GM23338 (cell line): ENCODE results near the gene PTGFR. TPM values are rescaled to one million over a fixed set of nuclear protein-coding genes. Genes with fewer than 3 reads are reported as not detected.

Experiments used
- ATAC-seq: fragments of 200-7000 bp; cut with Tn5 transposase; 3 replicates; pipeline ENCODE4 v1.9.1; 2020
- DNase-seq: peaks from one replicate; pipeline ENCODE4 v3.0.0-alpha.2; 2015; ENCODE audit warnings: low spot score
- H2AFZ ChIP-seq: fragments of 200-600 bp; sonication (generic); 2 replicates; pipeline ENCODE4 v1.8.0; 2016; ENCODE audit warnings: antibody characterized with exemption, mild to moderate bottlenecking, moderate library complexity
- H3F3A ChIP-seq: fragments of 200-600 bp; sonication (generic); replicated peaks from 2 replicates; pipeline ENCODE4 v1.8.0; 2017; ENCODE audit warnings: antibody characterized with exemption, mixed run types, low read depth
- H3K27ac ChIP-seq: fragments of 200-600 bp; sonication (generic); 2 replicates; pipeline ENCODE4 v1.6.1; 2016; ENCODE audit warnings: low read depth
- H3K27me3 ChIP-seq: fragments of 200-600 bp; sonication (generic); 2 replicates; pipeline ENCODE4 v1.8.0; 2016; ENCODE audit warnings: mild to moderate bottlenecking, mixed run types, moderate library complexity; ENCODE audit not compliant: insufficient read depth
- H3K36me3 ChIP-seq: fragments of 200-600 bp; sonication (generic); 2 replicates; pipeline ENCODE4 v1.8.0; 2016; ENCODE audit warnings: mild to moderate bottlenecking; ENCODE audit not compliant: insufficient read depth
- H3K4me1 ChIP-seq: fragments of 200-600 bp; sonication (generic); 2 replicates; pipeline ENCODE4 v1.8.0; 2016; ENCODE audit warnings: mild to moderate bottlenecking, moderate library complexity; ENCODE audit not compliant: insufficient read depth
- H3K4me2 ChIP-seq: fragments of 200-600 bp; sonication (generic); 2 replicates; pipeline ENCODE4 v1.7.1; 2017; ENCODE audit warnings: mixed run types
- H3K4me3 ChIP-seq: fragments of 200-600 bp; sonication (generic); 2 replicates; pipeline ENCODE4 v1.6.1; 2016; ENCODE audit warnings: mixed run types
- H3K79me2 ChIP-seq: fragments of 200-600 bp; sonication (generic); replicated peaks from 2 replicates; pipeline ENCODE4 v1.8.0; 2017; ENCODE audit warnings: mild to moderate bottlenecking; ENCODE audit not compliant: insufficient read depth
- H3K9me2 ChIP-seq: fragments of 200-600 bp; sonication (generic); 2 replicates; pipeline ENCODE4 v1.8.0; 2017; ENCODE audit not compliant: insufficient read depth
- H4K20me1 ChIP-seq: fragments of 200-600 bp; sonication (generic); replicated peaks from 2 replicates; pipeline ENCODE4 v1.8.0; 2017; ENCODE audit warnings: mild to moderate bottlenecking; ENCODE audit not compliant: insufficient read depth
- H3K27ac Mint-ChIP-seq: 2 replicates; pipeline ENCODE4 v1.8.0; 2020; ENCODE audit warnings: inconsistent platforms, mild to moderate bottlenecking, moderate library complexity, mixed read lengths
- H3K27me3 Mint-ChIP-seq: 3 replicates; pipeline ENCODE4 v1.8.0; 2022; ENCODE audit warnings: low read depth, mild to moderate bottlenecking, moderate library complexity, mixed read lengths, inconsistent platforms; ENCODE audit not compliant: insufficient read depth, poor library complexity
- H3K36me3 Mint-ChIP-seq: 3 replicates; pipeline ENCODE4 v1.8.0; 2021; ENCODE audit warnings: low read depth, mild to moderate bottlenecking, inconsistent platforms, moderate library complexity, mixed read lengths
- H3K4me1 Mint-ChIP-seq: 3 replicates; pipeline ENCODE4 v1.8.0; 2020; ENCODE audit warnings: mild to moderate bottlenecking, inconsistent platforms, mixed read lengths
- H3K4me3 Mint-ChIP-seq: 3 replicates; pipeline ENCODE4 v1.8.0; 2021; ENCODE audit warnings: moderate library complexity, mild to moderate bottlenecking, inconsistent platforms, mixed read lengths
- H3K9me3 Mint-ChIP-seq: 3 replicates; pipeline ENCODE4 v1.8.0; 2020; ENCODE audit warnings: moderate library complexity, mild to moderate bottlenecking, inconsistent platforms, mixed read lengths
- CREB1 ChIP-seq: fragments of 250-450 bp; sonication (Bioruptor Pico); IDR thresholded peaks from 2 replicates; pipeline ENCODE4 v1.5.0; 2020; ENCODE audit warnings: low read depth, mild to moderate bottlenecking, moderate library complexity
- CTCF ChIP-seq, 2 experiments: fragments of 200-600 bp in 1 of 2; sonication (generic) in 1 of 2; conservative IDR thresholded peaks; 2 replicates each; pipeline versions ENCODE4 v1.5.1 to v1.6.1; 2016 to 2017; ENCODE audit warnings: antibody characterized with exemption in 2 of 2, low read depth in 2 of 2, mild to moderate bottlenecking in 2 of 2, moderate library complexity in 1 of 2
- ETS1 ChIP-seq: IDR thresholded peaks from 2 replicates; pipeline ENCODE4 v1.6.1; 2016; ENCODE audit warnings: antibody characterized with exemption
- EZH2 ChIP-seq: fragments of 200-600 bp; sonication (generic); IDR thresholded peaks from one replicate; pipeline ENCODE4 v1.8.0; 2017; ENCODE audit warnings: antibody characterized with exemption, mild to moderate bottlenecking, low read depth; ENCODE audit not compliant: unreplicated experiment
- EZH2phosphoT487 ChIP-seq: fragments of 200-600 bp; sonication (generic); IDR thresholded peaks from one replicate; pipeline ENCODE4 v1.8.1; 2018; ENCODE audit warnings: antibody characterized with exemption; ENCODE audit not compliant: unreplicated experiment
- JUNB ChIP-seq: IDR thresholded peaks from one replicate; pipeline ENCODE4 v1.6.1; 2016; ENCODE audit warnings: antibody characterized with exemption; ENCODE audit not compliant: unreplicated experiment
- NANOG ChIP-seq: IDR thresholded peaks from 2 replicates; pipeline ENCODE4 v1.6.1; 2016; ENCODE audit warnings: antibody characterized with exemption, borderline replicate concordance
- POLR2AphosphoS5 ChIP-seq: IDR thresholded peaks from 2 replicates; pipeline ENCODE4 v1.6.1; 2016; ENCODE audit warnings: antibody characterized with exemption, low read depth
- STAT1 ChIP-seq: IDR thresholded peaks from one replicate; pipeline ENCODE4 v1.6.1; 2016; ENCODE audit warnings: antibody characterized with exemption; ENCODE audit not compliant: unreplicated experiment
- ZNF114 ChIP-seq: fragments of 250-450 bp; sonication (Bioruptor Pico); IDR thresholded peaks from 2 replicates; pipeline ENCODE4 v1.5.0; 2020; ENCODE audit warnings: mild to moderate bottlenecking, moderate library complexity
- ZNF331 ChIP-seq: fragments of 250-450 bp; sonication (Bioruptor Pico); IDR thresholded peaks from 2 replicates; pipeline ENCODE4 v1.5.0; 2020; ENCODE audit warnings: low read depth, mild to moderate bottlenecking, moderate library complexity
- ZNF462 ChIP-seq: fragments of 250-450 bp; sonication (Bioruptor Pico); IDR thresholded peaks from 2 replicates; pipeline ENCODE4 v1.5.0; 2020; ENCODE audit warnings: mild to moderate bottlenecking, moderate library complexity
- polyA plus RNA-seq: library from polyadenylated mRNA; unstranded; fragments of >200 nt; fragmentation: Nextera tagmentation; extraction: Ambion mirVana; gene quantifications from 2 replicates; pipeline ENCODE4 v1.2.1, GENCODE V29; 2016
- total RNA-seq: library from RNA; depleted of rRNA; stranded (reverse); fragments of >200 nt; shearing (Covaris generic); gene quantifications from 2 replicates; pipeline ENCODE4 v1.2.3, GENCODE V29; 2014
- TF ChIP-seq, protein P1 (sequence below): IDR thresholded peaks from one replicate; pipeline ENCODE4 v1.6.1; 2018; ENCODE audit warnings: antibody characterized with exemption; ENCODE audit not compliant: unreplicated experiment

PTGFR gene
- total and polyA plus RNA-seq, 2 experiments from 2014 or later, result 0.24 TPM; not detected in 1

GRCh38 chr1:78526496-78526895 lies 35.7 kb downstream of the PTGFR start (continued):
- TF ChIP-seq STAT1, result no peak

DNA sequence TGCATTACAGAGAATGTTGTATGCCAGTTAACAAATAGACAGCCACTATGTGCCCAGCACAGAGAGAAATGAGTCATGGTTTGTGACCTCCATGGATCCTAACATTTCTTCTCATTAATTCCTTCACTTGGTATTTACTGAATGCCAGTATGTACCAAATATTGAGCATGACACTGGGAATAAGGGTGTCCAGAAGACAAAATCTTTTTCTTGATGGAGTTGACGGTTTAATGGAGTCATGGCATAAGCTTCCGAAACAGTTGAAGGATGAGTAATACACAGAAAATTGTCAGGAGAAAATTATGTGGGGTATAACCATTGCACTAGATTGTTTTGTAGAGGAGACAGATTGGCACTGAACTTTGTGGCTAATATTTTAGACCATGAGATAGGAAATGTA lies 36.9 kb downstream of the PTGFR start:
- Histone ChIP-seq H4K20me1 (no peaks in the 10 kb centered on the region), H3K4me3 (no peak overlapping the region), H3K27ac (no peak overlapping the region), H3K79me2 (no peaks in the 10 kb centered on the region), H3K4me1 (no peaks in the 10 kb centered on the region), H3K4me2 (no peak overlapping the region), H3F3A (no peaks in the 10 kb centered on the region), H2AFZ (no peak overlapping the region), H3K27me3 (no peaks in the 10 kb centered on the region), H3K36me3 (no peaks in the 10 kb centered on the region), H3K9me2 (no peaks in the 10 kb centered on the region; the same call in 1 of the 2 replicates)
- DNase-seq (no peak), ATAC-seq (no peak)
- TF ChIP-seq STAT1, result no peak
- TF ChIP-seq CREB1, result no peak
- TF ChIP-seq JUNB, result no peak
- TF ChIP-seq POLR2AphosphoS5, result no peak
- TF ChIP-seq EZH2, result no peak
- no peak for TF ChIP-seq ZNF462 (CRISPR knock-in tag)
- no peak for TF ChIP-seq ZNF331
- TF ChIP-seq, protein P1, sequence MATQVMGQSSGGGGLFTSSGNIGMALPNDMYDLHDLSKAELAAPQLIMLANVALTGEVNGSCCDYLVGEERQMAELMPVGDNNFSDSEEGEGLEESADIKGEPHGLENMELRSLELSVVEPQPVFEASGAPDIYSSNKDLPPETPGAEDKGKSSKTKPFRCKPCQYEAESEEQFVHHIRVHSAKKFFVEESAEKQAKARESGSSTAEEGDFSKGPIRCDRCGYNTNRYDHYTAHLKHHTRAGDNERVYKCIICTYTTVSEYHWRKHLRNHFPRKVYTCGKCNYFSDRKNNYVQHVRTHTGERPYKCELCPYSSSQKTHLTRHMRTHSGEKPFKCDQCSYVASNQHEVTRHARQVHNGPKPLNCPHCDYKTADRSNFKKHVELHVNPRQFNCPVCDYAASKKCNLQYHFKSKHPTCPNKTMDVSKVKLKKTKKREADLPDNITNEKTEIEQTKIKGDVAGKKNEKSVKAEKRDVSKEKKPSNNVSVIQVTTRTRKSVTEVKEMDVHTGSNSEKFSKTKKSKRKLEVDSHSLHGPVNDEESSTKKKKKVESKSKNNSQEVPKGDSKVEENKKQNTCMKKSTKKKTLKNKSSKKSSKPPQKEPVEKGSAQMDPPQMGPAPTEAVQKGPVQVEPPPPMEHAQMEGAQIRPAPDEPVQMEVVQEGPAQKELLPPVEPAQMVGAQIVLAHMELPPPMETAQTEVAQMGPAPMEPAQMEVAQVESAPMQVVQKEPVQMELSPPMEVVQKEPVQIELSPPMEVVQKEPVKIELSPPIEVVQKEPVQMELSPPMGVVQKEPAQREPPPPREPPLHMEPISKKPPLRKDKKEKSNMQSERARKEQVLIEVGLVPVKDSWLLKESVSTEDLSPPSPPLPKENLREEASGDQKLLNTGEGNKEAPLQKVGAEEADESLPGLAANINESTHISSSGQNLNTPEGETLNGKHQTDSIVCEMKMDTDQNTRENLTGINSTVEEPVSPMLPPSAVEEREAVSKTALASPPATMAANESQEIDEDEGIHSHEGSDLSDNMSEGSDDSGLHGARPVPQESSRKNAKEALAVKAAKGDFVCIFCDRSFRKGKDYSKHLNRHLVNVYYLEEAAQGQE, result no peak
- TF ChIP-seq EZH2phosphoT487, result no peak
- TF ChIP-seq ZNF114 (CRISPR knock-in tag), result no peak
- no peak for TF ChIP-seq ETS1
- TF ChIP-seq CTCF (conservative IDR thresholded peaks at IDR 0.05; ENCODE audit: low read depth in 2 of 2), result no peak
- TF ChIP-seq NANOG, result no peak
- Mint-ChIP-seq H3K4me3 (no peak overlapping the region), H3K9me3 (no peaks in the 10 kb centered on the region), H3K36me3 (no peaks in the 10 kb centered on the region), H3K27ac (no peak overlapping the region), H3K4me1 (no peaks in the 10 kb centered on the region), H3K27me3 (no peaks in the 10 kb centered on the region)
